Stimulated activated CD8-positive, alpha-beta memory T cell treated with anti-CD3 and anti-CD28 coated beads, Interleukin-2, amount 100 ng/mL, for 48 hours (primary cell): ENCODE data around the gene REC8.
A peak's percentile ranks its signal among the peaks of the same experiment; 100 is the strongest.

Experiments
- DNase-seq, 2 donors: peaks; one replicate each; pipeline ENCODE4 v3.0.0-alpha.2; 2020; ENCODE audit warnings: low read depth in 2 of 2

Gene REC8

GRCh38 chr14:24171422-24172260 lies at the start of gene REC8:
TSS of gene REC8 (plus strand) at chr14:24172080. CDS start at chr14:24172553, 473 bp downstream.
- peak; percentile 51 to 71 for DNase-seq

GRCh38 chr14:24122416-24122815 lies 49.5 kb upstream of the REC8 start:
- DNase-seq = no peak

GRCh38 chr14:24122898-24123297 lies 49.0 kb upstream of the REC8 start:
- no peak for DNase-seq

- no peak for DNase-seq
Measured at GRCh38 chr14:24123424-24124417, 48.2 kb upstream of the REC8 start.

- DNase-seq = no peak
Measured at GRCh38 chr14:24126939-24127338, 44.9 kb upstream of the REC8 start.

GRCh38 chr14:24127673-24128072 lies 44.2 kb upstream of the REC8 start:
- no peak for DNase-seq

GRCh38 chr14:24129410-24129998 lies 42.4 kb upstream of the REC8 start:
- DNase-seq = no peak

- no peak for DNase-seq
Measured at GRCh38 chr14:24130380-24130716, 41.5 kb upstream of the REC8 start, which contains the start of gene FITM1. TSS of gene FITM1 (plus strand) at chr14:24130659. CDS start at chr14:24131564, 905 bp downstream.

- DNase-seq = no peak
Measured at GRCh38 chr14:24130717-24131548, 40.9 kb upstream of the REC8 start.

- no peak for DNase-seq
Measured at GRCh38 chr14:24131549-24131966, 40.3 kb upstream of the REC8 start.

GRCh38 chr14:24132061-24132685 lies 39.7 kb upstream of the REC8 start:
- DNase-seq = no peak

- no peak for DNase-seq
Measured at GRCh38 chr14:24132976-24133375, 38.9 kb upstream of the REC8 start.

- no peak for DNase-seq
Measured at GRCh38 chr14:24133735-24134134, 38.1 kb upstream of the REC8 start.

GRCh38 chr14:24135584-24135833 lies 36.4 kb upstream of the REC8 start:
- no peak for DNase-seq

GRCh38 chr14:24135834-24136683 lies 35.8 kb upstream of the REC8 start, which contains the start of gene PSME1:
TSS of gene PSME1 (plus strand) at chr14:24136194. CDS start at chr14:24136263, 69 bp downstream.
- peak; percentile 89 to 94 for DNase-seq

GRCh38 chr14:24136684-24137528 lies 35.0 kb upstream of the REC8 start:
- no peak for DNase-seq

- DNase-seq = no peak
Measured at GRCh38 chr14:24137529-24138395, 34.1 kb upstream of the REC8 start.
